Measurements from ENCODE around the gene TIMM23B.
"Not testable (repeated sequence)": the region's sequence is repeated elsewhere in the genome, so short reads cannot be mapped to it uniquely, and the experiment has no call there.

TIMM23B gene

DNA sequence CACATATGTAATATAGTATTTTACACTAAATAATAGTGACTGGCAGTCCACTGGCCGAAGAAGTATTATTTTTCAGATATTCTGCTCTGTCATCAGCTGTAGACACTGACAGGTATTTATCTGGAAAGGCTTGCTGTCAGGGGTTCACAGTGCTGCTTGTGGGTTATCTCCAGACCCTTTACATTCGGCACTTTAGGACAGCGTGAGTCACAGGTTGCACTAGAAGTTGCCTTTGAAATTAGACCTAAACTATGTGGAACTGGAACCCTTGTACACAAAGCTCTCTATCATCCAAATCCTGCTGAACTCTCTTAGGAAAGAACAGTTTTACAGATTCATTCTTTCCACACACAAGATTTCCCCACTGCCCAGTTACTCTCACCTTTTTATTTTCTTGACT lies 30.2 kb downstream of the TIMM23B start:
- H3K4me3 ChIP-seq (ENCODE audit: low read depth, low read length), result not testable (repeated sequence)

DNA sequence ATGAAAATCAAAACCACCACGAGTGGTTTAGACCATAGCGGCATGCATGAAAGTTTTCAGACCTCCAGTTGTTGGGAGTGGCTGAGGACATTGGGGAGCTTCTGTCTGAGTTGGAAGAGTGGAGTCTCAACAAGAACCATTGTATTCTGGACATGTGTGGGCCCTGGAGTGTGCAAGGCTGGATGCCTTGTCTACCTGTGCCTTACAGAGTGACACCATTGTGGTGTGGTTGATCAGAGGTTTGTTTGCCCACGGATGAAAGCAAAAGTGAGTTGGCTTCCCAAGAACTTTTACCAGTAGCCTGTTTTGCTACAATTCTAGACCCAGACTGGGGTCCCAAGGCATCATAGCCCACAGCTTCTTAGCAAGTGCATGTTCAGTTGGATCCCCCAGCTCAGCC lies 35.9 kb downstream of the TIMM23B start:
- H3K4me3 ChIP-seq (ENCODE audit: low read depth, low read length), result not testable (repeated sequence)

DNA sequence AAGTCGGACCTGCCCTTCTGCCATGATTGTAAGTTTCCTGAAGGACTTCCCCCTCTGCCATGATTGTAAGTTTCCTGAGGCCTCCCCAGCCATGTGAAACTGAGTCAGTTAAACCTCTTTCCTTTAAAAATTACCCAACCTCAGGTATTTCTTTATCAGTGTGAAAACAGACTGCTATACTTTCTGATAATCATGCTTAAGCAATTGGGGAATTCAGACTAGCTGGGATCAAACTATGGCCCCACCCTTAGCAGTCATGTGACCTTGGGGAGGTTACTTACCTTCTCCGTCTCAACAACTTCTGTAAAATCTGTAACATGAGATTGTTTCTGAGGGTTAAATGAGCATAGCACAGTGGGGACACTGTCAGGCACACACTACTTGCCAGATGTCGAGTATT lies 45.4 kb downstream of the TIMM23B start:
- H3K4me3 ChIP-seq (ENCODE audit: low read depth, low read length), result not testable (repeated sequence)

DNA sequence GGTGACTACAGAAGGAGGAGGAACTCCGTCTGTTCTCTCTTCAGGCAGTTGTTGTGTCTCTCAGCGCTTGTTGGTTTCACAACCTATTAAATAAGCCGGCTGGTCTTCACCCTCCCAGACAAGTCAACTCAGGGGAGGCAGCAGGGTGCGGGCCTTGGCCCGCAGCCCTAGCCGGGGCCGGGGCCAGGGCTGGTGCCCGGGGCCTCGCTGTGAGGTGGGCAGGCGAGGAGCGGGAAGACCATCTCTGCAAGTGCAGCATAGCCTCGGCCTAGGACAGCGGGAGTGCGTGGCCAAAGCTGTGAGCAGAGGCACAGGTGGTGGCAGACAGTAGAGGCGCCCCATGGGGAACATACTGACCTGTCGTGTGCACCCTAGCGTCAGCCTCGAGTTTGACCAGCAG lies 46.5 kb downstream of the TIMM23B start, which contains the start of gene AGAP6:
Gene AGAP6, plus strand, starts transcription at position 31 of the 400 bp plus-strand sequence. Its CDS starts 310 bp downstream, at position 341.
- not testable (repeated sequence) for H3K4me3 ChIP-seq (ENCODE audit: low read depth, low read length)

DNA sequence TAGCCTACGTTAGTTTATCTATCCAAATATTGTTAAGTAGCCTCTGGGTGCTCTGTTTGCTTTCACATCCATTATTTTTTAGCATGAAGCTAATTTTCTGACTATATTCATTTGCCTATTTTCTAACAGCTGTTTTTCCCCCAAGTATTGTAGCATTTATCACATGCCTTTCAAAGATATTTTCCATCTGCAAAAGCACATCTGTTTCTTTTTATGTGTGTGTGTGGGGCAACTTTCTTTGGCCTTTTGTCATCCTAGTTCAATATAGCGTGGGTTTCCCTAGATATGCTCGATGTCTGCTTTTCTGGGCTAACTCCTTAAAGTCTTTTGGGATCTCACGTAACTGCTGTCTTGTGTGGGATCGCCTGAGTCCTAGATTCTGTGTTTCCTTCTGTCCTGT lies 53.5 kb downstream of the TIMM23B start:
- H3K4me3 ChIP-seq (ENCODE audit: low read depth, low read length), result not testable (repeated sequence)

DNA sequence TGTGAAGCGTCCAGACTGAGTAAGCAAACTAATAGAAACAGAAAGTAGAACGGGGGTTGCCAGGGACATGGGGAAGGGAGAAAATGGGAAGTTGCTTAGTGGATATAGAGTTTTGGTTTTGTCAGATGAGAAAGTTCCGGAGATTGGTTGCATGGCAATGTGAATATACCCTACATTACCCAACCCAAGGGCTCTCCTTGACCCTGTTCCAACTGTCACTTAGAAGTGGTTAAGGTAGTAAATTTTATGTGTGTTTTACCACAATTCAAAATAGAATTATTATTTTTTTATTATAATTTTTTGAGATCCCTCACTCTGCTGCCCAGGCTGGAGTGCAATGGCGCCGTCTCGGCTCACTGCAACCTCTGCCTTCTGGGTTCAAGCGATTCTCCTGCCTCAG lies 72.2 kb downstream of the TIMM23B start:
- not testable (repeated sequence) for H3K4me3 ChIP-seq (ENCODE audit: low read depth, low read length)

DNA sequence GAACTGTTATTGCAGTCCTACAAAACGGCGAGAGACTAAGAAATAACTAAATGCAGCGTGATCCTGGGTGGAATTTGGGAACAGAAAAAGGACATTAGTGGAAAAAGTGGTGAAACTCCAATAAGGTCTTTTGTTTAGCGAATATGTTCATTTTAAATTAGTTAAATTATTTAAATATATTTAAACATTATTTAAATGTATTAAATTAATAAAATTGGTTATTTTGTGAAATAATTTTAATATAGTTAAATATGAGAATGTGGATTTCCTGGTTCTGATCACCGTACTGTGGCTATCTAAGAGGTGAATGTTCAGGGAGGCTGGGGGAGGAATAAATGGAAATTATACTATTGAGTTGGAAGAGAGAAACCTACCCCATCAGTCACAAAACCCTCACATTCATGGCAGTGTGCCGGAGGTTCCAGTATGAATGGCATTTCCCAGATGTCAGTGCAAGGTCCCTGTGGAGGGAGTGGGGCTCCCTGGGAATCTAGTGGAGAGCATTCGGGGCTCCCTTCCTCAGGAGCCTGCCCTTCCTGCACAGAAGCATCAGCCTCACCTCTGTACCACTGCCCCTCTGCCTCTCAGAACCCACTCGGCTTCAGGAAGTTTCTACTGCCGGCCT lies 73.9 kb downstream of the TIMM23B start:
- not testable (repeated sequence) for H3K4me3 ChIP-seq (ENCODE audit: low read depth, low read length)

DNA sequence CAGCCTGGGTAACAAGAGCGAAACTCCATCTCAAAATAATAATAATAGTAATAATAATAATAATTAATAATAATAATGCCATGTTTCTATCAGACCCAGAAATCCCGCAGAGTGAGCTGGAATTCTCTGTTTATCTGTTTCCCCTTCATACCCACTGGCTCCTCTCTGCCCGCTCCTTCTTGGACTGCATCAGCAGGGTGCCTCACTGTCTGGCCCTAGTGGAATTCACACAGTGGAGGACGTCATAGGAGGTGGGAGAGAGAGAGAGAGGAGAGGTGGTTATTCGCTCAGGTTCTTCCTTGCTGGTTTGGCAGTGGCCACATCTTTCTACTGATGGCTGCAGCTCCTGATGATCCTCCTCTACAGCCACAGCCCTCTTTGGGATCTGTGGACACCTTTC lies 75.1 kb downstream of the TIMM23B start:
- not testable (repeated sequence) for H3K4me3 ChIP-seq (ENCODE audit: low read depth, low read length)

DNA sequence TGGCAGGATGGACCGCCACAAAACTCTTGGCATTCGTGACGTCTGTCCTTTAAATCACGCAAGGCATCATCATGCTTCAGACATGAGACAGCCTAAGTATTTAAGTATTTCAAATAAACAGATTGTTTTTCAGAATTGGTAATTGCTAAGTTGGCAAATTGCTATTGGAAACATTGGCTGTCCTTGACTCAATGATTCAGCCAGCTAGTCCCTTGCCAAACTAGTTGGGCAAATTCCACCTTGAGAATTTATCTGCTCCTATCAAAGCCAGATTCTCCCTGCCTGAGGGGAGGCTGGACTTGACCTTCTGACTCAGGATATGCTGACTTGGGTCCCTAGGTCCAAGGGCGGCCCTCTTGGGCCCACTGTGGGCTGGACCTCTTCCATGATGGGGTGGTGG lies 75.8 kb downstream of the TIMM23B start:
- H3K4me3 ChIP-seq (ENCODE audit: low read depth, low read length), result not testable (repeated sequence)

DNA sequence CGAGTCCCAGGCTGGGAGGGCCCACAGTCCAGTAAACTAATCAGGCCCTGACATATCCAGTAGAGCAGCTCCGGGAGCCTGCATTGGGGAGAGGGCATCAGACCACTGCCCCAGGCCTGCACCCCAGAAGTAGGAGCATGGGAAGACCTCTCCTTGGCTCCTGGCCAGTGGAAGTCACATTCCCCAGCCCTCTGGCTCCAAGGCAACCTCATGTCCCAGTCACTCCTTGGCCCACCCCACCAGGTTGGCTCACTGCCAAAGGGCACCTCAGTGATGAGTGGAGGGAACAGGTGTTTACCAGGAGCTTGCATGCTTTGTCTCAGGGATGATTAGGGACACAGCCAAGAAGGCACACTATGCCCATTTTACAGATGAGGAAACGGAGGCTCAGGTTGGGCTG lies 77.4 kb downstream of the TIMM23B start:
- H3K4me3 ChIP-seq (ENCODE audit: low read depth, low read length), result not testable (repeated sequence)

DNA sequence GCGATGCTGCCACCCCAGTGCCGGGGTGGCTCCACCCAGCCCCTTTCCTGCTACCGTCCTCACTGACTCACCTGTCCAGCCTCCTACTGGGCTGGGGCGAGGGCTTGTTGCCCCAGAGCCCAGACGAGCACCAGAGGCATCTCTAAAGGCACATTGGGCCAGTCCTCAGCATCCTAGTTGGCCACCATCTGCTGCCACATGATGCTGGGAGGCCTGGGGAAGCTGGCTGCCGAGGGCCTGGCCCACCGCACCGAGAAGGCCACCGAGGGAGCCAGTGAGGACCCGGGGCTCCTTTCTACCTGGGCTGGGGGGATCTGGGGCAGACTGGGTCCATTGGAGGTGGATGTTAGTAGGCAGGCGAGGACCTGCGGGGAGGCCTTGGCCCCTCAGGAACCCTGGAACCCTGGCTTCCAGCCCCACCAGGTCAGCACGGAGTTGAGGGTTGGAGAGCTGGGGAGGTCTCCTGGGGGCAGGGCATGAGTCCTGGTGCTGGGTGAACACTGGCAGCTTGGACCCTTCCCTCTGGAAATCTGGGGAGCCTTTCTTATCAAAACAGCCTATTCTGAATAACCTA lies 78.7 kb downstream of the TIMM23B start:
- not testable (repeated sequence) for H3K4me3 ChIP-seq (ENCODE audit: low read depth, low read length)

DNA sequence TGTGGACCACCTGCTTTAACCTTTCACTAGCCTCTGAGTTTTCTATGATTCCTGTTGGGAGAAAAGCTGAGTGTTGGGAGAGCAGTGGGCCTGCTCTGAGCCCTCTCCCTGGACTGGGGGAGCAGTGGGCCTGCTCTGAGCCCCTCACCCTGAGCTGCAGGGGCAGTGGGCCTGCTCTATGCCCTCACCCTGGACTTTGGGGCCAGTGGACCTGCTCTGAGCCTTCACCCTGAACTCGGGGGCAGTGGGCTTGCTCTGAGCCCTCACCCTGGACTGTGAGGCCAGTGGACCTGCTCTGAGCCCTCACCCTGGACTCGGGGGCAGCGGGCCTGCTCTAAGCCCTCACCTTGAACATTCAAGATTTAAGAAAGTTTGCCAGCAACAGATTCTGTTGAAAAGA lies 79.8 kb downstream of the TIMM23B start:
- TF ChIP-seq, protein P1, sequence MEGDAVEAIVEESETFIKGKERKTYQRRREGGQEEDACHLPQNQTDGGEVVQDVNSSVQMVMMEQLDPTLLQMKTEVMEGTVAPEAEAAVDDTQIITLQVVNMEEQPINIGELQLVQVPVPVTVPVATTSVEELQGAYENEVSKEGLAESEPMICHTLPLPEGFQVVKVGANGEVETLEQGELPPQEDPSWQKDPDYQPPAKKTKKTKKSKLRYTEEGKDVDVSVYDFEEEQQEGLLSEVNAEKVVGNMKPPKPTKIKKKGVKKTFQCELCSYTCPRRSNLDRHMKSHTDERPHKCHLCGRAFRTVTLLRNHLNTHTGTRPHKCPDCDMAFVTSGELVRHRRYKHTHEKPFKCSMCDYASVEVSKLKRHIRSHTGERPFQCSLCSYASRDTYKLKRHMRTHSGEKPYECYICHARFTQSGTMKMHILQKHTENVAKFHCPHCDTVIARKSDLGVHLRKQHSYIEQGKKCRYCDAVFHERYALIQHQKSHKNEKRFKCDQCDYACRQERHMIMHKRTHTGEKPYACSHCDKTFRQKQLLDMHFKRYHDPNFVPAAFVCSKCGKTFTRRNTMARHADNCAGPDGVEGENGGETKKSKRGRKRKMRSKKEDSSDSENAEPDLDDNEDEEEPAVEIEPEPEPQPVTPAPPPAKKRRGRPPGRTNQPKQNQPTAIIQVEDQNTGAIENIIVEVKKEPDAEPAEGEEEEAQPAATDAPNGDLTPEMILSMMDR (IDR thresholded peaks at IDR 0.05; ENCODE audit: low read depth, low read length), result no peak
- H3K4me3 ChIP-seq (ENCODE audit: low read depth, low read length), result no peak overlapping the region
